Stimulated activated CD8-positive, alpha-beta memory T cell treated with anti-CD3 and anti-CD28 coated beads, Interleukin-4, amount 100 ng/mL, for 24 hours (primary cell): Measurements from ENCODE around the gene SEMA6C.
"Not testable (repeated sequence)": the region's sequence is repeated elsewhere in the genome, so short reads cannot be mapped to it uniquely, and the experiment has no call there.

ENCODE experiments used
- DNase-seq: peaks from one replicate; pipeline ENCODE4 v3.0.0-alpha.2; 2020; ENCODE audit warnings: low read depth

SEMA6C gene

GRCh38 chr1:151130987-151131586 lies 15.3 kb downstream of the SEMA6C start:
- peak; percentile 78 for DNase-seq

GRCh38 chr1:151128800-151129199 lies 17.6 kb downstream of the SEMA6C start:
- no peak for DNase-seq

GRCh38 chr1:151124763-151125403 lies 21.5 kb downstream of the SEMA6C start:
- no peak for DNase-seq

GRCh38 chr1:151113877-151114276 lies 32.6 kb downstream of the SEMA6C start:
- no peak for DNase-seq

GRCh38 chr1:151108331-151108730 lies 38.1 kb downstream of the SEMA6C start:
- no peak for DNase-seq

- no peak for DNase-seq
Measured at GRCh38 chr1:151106894-151107293, 39.5 kb downstream of the SEMA6C start.

GRCh38 chr1:151104630-151105029 lies 41.8 kb downstream of the SEMA6C start:
- no peak for DNase-seq

- DNase-seq, result no peak
Measured at GRCh38 chr1:151098126-151098525, 48.3 kb downstream of the SEMA6C start.

- DNase-seq, result not testable (repeated sequence)
Measured at GRCh38 chr1:151097426-151097825, 49.0 kb downstream of the SEMA6C start.

GRCh38 chr1:151085953-151086559 lies 60.4 kb downstream of the SEMA6C start:
- no peak for DNase-seq
